Caco-2 (cell line): ENCODE data around the gene TENM3. TPM values are rescaled to one million over a fixed set of nuclear protein-coding genes. Genes with fewer than 3 reads are reported as not detected.

Experiments
- BruUV-seq: library from RNA; stranded (reverse); fragments of 400-500 nt; replicated peaks from 2 replicates; lab custom pipeline; 2021; lab: Mats Ljungman, UMichigan
- CTCF ChIA-PET: fragments of 300-600 bp; sonication (Branson Sonifier 250); formaldehyde crosslinking; loops from one replicate; lab custom pipeline; 2022; ENCODE audit warnings: antibody characterized with exemption; lab: Charles Lee
- POLR2A ChIA-PET: fragments of 300-600 bp; sonication (Branson Sonifier 250); formaldehyde crosslinking; loops from one replicate; lab custom pipeline; 2022; ENCODE audit warnings: antibody characterized with exemption; lab: Charles Lee
- DNase-seq, 2 experiments: peaks; one replicate each; pipeline versions ENCODE4 v3.0.0 to v3.0.0-alpha.2; 2020 to 2022
- H3K27me3 ChIP-seq: replicated peaks from 2 replicates; pipeline ENCODE4 v1.6.0; 2011; ENCODE audit warnings: low read length; ENCODE audit not compliant: control insufficient read depth, insufficient read depth
- H3K36me3 ChIP-seq: 2 replicates; pipeline ENCODE4 v1.5.1; 2011; ENCODE audit warnings: low read length; ENCODE audit not compliant: control insufficient read depth, insufficient read depth
- H3K4me1 ChIP-seq: fragments of 250-450 bp; sonication (Bioruptor Pico); 2 replicates; pipeline ENCODE4 v1.5.1; 2020; ENCODE audit warnings: mild to moderate bottlenecking
- H3K4me3 ChIP-seq: 2 replicates; pipeline ENCODE4 v1.5.1; 2011; ENCODE audit warnings: low read depth, mild to moderate bottlenecking, control low read depth, low read length
- H3K9me3 ChIP-seq: fragments of 250-450 bp; sonication (Bioruptor Pico); 2 replicates; pipeline ENCODE4 v1.5.1; 2020; ENCODE audit warnings: mild to moderate bottlenecking, moderate library complexity
- H3K27ac Mint-ChIP-seq: one replicate; pipeline ENCODE4 v1.8.0; 2022; ENCODE audit warnings: mixed read lengths; ENCODE audit not compliant: unreplicated experiment
- H3K27me3 Mint-ChIP-seq: one replicate; pipeline ENCODE4 v1.8.0; 2022; ENCODE audit warnings: mixed read lengths; ENCODE audit not compliant: insufficient read depth, unreplicated experiment
- H3K36me3 Mint-ChIP-seq: one replicate; pipeline ENCODE4 v1.8.0; 2022; ENCODE audit warnings: mild to moderate bottlenecking, mixed read lengths; ENCODE audit not compliant: insufficient read depth, unreplicated experiment
- H3K4me1 Mint-ChIP-seq: one replicate; pipeline ENCODE4 v1.8.0; 2022; ENCODE audit warnings: low read depth, mixed read lengths; ENCODE audit not compliant: unreplicated experiment
- H3K4me3 Mint-ChIP-seq: one replicate; pipeline ENCODE4 v1.8.0; 2022; ENCODE audit warnings: mild to moderate bottlenecking, moderate library complexity, mixed read lengths; ENCODE audit not compliant: unreplicated experiment
- H3K9me3 Mint-ChIP-seq: one replicate; pipeline ENCODE4 v1.8.0; 2022; ENCODE audit warnings: mixed read lengths; ENCODE audit not compliant: unreplicated experiment
- CTCF ChIP-seq, 2 experiments: fragments of 200-600 bp in 1 of 2; IDR thresholded peaks; 1 replicate in 1 of 2; 2 replicates in 1 of 2; pipeline versions ENCODE4 v1.5.1 to v1.8.0; 2011 to 2022; ENCODE audit warnings: antibody characterized with exemption in 1 of 2, control low read depth in 1 of 2, inconsistent platforms in 1 of 2, low read depth in 1 of 2, low read length in 1 of 2, mild to moderate bottlenecking in 1 of 2, moderate library complexity in 1 of 2; ENCODE audit not compliant: insufficient read depth in 1 of 2, severe bottlenecking in 1 of 2, unreplicated experiment in 1 of 2
- intact Hi-C: fragments of 100-400 bp; cut with micrococcal nuclease; formaldehyde crosslinking; loops from one replicate; pipeline ENCODE4 v1.10.0; 2022; ENCODE audit not compliant: unreplicated experiment
- total RNA-seq: library from RNA; stranded (reverse); gene quantifications from 2 replicates; pipeline ENCODE4 v1.2.3, GENCODE V29; 2022

TENM3 gene
- total RNA-seq, 1 experiment from 2014 or later: 94.7 TPM

- POLR2A ChIA-PET: no interaction called here
- Mint-ChIP-seq H3K27ac (no peak overlapping the region), H3K36me3 (peaks cover 20% of the 10 kb centered on the region), H3K4me1 (peaks cover 10% of the 10 kb centered on the region), H3K27me3 (no peaks in the 10 kb centered on the region), H3K9me3 (no peaks in the 10 kb centered on the region), H3K4me3 (no peak overlapping the region)
- Histone ChIP-seq H3K9me3 (no peaks in the 10 kb centered on the region), H3K4me3 (no peak overlapping the region), H3K36me3 (no peaks in the 10 kb centered on the region), H3K27me3 (no peaks in the 10 kb centered on the region), H3K4me1 (peaks cover 10% of the 10 kb centered on the region; the same call in 1 of the 2 replicates)
- no peak for DNase-seq
- BruUV-seq: no TSS peak
- no peak for TF ChIP-seq CTCF (IDR thresholded peaks at IDR 0.05; ENCODE audit: insufficient read depth in 1 of 2, low read depth in 1 of 2, low read length in 1 of 2, severe bottlenecking in 1 of 2, unreplicated experiment in 1 of 2)
- CTCF ChIA-PET: no interaction called here
- intact Hi-C loops: no loop called here
Observed at GRCh38 chr4:182600856-182601255, 357.7 kb downstream of the TENM3 start.

- H3K4me3 Mint-ChIP-seq: no peak overlapping the region
- peaks cover 25% of the 10 kb centered on the region for H3K36me3 Mint-ChIP-seq
- ChIA-PET POLR2A (no interaction called here), CTCF (no interaction called here)
- BruUV-seq: no TSS peak
- H3K4me1 ChIP-seq: peaks cover 10% of the 10 kb centered on the region; the same call in 1 of the 2 replicates
- H3K27me3 ChIP-seq: no peaks in the 10 kb centered on the region
- H3K4me1 Mint-ChIP-seq: peaks cover 10% of the 10 kb centered on the region
- no peaks in the 10 kb centered on the region for H3K36me3 ChIP-seq
- no peak for TF ChIP-seq CTCF (IDR thresholded peaks at IDR 0.05; ENCODE audit: insufficient read depth in 1 of 2, low read depth in 1 of 2, low read length in 1 of 2, severe bottlenecking in 1 of 2, unreplicated experiment in 1 of 2)
- no peaks in the 10 kb centered on the region for H3K9me3 ChIP-seq
- H3K9me3 Mint-ChIP-seq: no peaks in the 10 kb centered on the region
- no peak overlapping the region for H3K27ac Mint-ChIP-seq
- no peak for DNase-seq
- no peaks in the 10 kb centered on the region for H3K27me3 Mint-ChIP-seq
- no peak overlapping the region for H3K4me3 ChIP-seq
- intact Hi-C loops: no loop called here
Observed at GRCh38 chr4:182604161-182604622, 361.0 kb downstream of the TENM3 start.

GRCh38 chr4:182604953-182605352 is 361.8 kb downstream of the TENM3 start:
- Histone ChIP-seq H3K36me3 (no peaks in the 10 kb centered on the region), H3K4me3 (no peak overlapping the region), H3K9me3 (no peaks in the 10 kb centered on the region), H3K4me1 (peaks cover 10% of the 10 kb centered on the region; the same call in 1 of the 2 replicates), H3K27me3 (no peaks in the 10 kb centered on the region)
- TF ChIP-seq CTCF (IDR thresholded peaks at IDR 0.05; ENCODE audit: insufficient read depth in 1 of 2, low read depth in 1 of 2, low read length in 1 of 2, severe bottlenecking in 1 of 2, unreplicated experiment in 1 of 2): no peak
- Mint-ChIP-seq H3K4me3 (no peak overlapping the region), H3K27ac (no peak overlapping the region), H3K9me3 (no peaks in the 10 kb centered on the region), H3K4me1 (peaks cover 10% of the 10 kb centered on the region), H3K27me3 (no peaks in the 10 kb centered on the region), H3K36me3 (peaks cover 25% of the 10 kb centered on the region)
- no peak for DNase-seq
- intact Hi-C loops: no loop called here
- ChIA-PET POLR2A (no interaction called here), CTCF (no interaction called here)
- no TSS peak for BruUV-seq
